SK-N-SH (cell line): Measurements from ENCODE around the gene YDJC. TPM values are rescaled to one million over a fixed set of nuclear protein-coding genes. Genes with fewer than 3 reads are reported as not detected.

Source experiments
- CTCF ChIA-PET: fragments of 300-600, 350-600 bp; formaldehyde crosslinking; extraction: SDS; loops from one replicate; lab custom pipeline; 2021; lab: Yijun Ruan, JAX
- POLR2A ChIA-PET: fragments of 350-600 bp; sonication (Branson Sonifier 250); formaldehyde crosslinking; extraction: SDS; loops from one replicate; lab custom pipeline; 2020; ENCODE audit warnings: antibody characterized with exemption, inconsistent platforms; lab: Yijun Ruan, JAX
- DNase-seq: peaks from one replicate; pipeline ENCODE4 v3.0.0; 2012
- H2AFZ ChIP-seq: fragments of 200-600 bp; sonication (generic); 2 replicates; pipeline ENCODE4 v1.8.1; 2016; ENCODE audit warnings: antibody characterized with exemption, mild to moderate bottlenecking, low read depth
- H3F3A ChIP-seq: fragments of 200-600 bp; sonication (generic); replicated peaks from 2 replicates; pipeline ENCODE3; 2016; ENCODE audit warnings: antibody characterized with exemption, mild to moderate bottlenecking; ENCODE audit not compliant: insufficient read depth
- H3K27ac ChIP-seq, 2 experiments: fragments of 200-500 bp in 1 of 2; fragments of 200-600 bp in 1 of 2; sonication (Bioruptor generic) in 1 of 2; sonication (generic), shearing (Covaris generic) in 1 of 2; 2 replicates each; pipeline versions ENCODE4 v1.5.1 to v1.6.1; 2014 to 2016; ENCODE audit warnings: low read depth in 2 of 2, inconsistent platforms in 1 of 2, low read length in 1 of 2, mild to moderate bottlenecking in 1 of 2, mixed read lengths in 1 of 2
- H3K27me3 ChIP-seq: fragments of 200-600 bp; sonication (generic), shearing (Covaris generic); 2 replicates; pipeline ENCODE4 v1.6.1; 2016; ENCODE audit warnings: mixed run types; ENCODE audit not compliant: insufficient read depth
- H3K36me3 ChIP-seq, 2 experiments: fragments of 200-500 bp in 1 of 2; fragments of 200-600 bp in 1 of 2; sonication (Bioruptor generic) in 1 of 2; sonication (generic) in 1 of 2; replicated peaks in 1 of 2; 2 replicates each; pipeline versions ENCODE3 to v1.5.1; 2014 to 2016; ENCODE audit warnings: low read length in 1 of 2, mild to moderate bottlenecking in 1 of 2; ENCODE audit not compliant: insufficient read depth in 2 of 2, control insufficient read depth in 1 of 2
- H3K4me1 ChIP-seq, 2 experiments: fragments of 200-500 bp in 1 of 2; fragments of 200-600 bp in 1 of 2; sonication (Bioruptor generic) in 1 of 2; sonication (generic), shearing (Covaris generic) in 1 of 2; 2 replicates each; pipeline versions ENCODE4 v1.5.1 to v1.6.1; 2014 to 2016; ENCODE audit warnings: low read depth in 1 of 2, low read length in 1 of 2, mixed run types in 1 of 2; ENCODE audit not compliant: insufficient read depth in 2 of 2, control insufficient read depth in 1 of 2
- H3K4me2 ChIP-seq: fragments of 200-600 bp; sonication (generic), shearing (Covaris generic); 2 replicates; pipeline ENCODE4 v1.6.1; 2017; ENCODE audit warnings: mixed run types
- H3K4me3 ChIP-seq, 2 experiments: fragments of 200-500 bp in 1 of 2; fragments of 200-600 bp in 1 of 2; sonication (Bioruptor generic) in 1 of 2; sonication (generic), shearing (Covaris generic) in 1 of 2; 2 replicates each; pipeline versions ENCODE4 v1.5.1 to v1.8.1; 2014 to 2016; ENCODE audit warnings: low read depth in 2 of 2, inconsistent platforms in 1 of 2, low read length in 1 of 2, mild to moderate bottlenecking in 1 of 2, mixed read lengths in 1 of 2, moderate library complexity in 1 of 2
- H3K79me2 ChIP-seq: fragments of 200-600 bp; sonication (generic); 2 replicates; pipeline ENCODE4 v1.8.1; 2017; ENCODE audit warnings: mild to moderate bottlenecking; ENCODE audit not compliant: insufficient read depth
- H3K9ac ChIP-seq: fragments of 200-600 bp; sonication (generic); 2 replicates; pipeline ENCODE4 v1.6.1; 2017; ENCODE audit warnings: mixed run types
- H3K9me2 ChIP-seq: fragments of 200-600 bp; sonication (generic); 2 replicates; pipeline ENCODE4 v1.6.1; 2017; ENCODE audit warnings: mixed run types
- H3K9me3 ChIP-seq: fragments of 200-600 bp; sonication (generic); 2 replicates; pipeline ENCODE4 v1.6.1; 2017; ENCODE audit warnings: mixed run types, mild to moderate bottlenecking, moderate library complexity
- H4K20me1 ChIP-seq: fragments of 200-600 bp; sonication (generic); 2 replicates; pipeline ENCODE4 v1.6.1; 2017; ENCODE audit warnings: mild to moderate bottlenecking, mixed run types; ENCODE audit not compliant: insufficient read depth
- ELF1 ChIP-seq: IDR thresholded peaks from 2 replicates; pipeline ENCODE4 v1.4.0; 2012
- FOXJ3 ChIP-seq: sonication (generic); formaldehyde crosslinking; IDR thresholded peaks from 2 replicates; pipeline ENCODE4 v1.5.1; 2020; ENCODE audit warnings: mild to moderate bottlenecking, missing genetic modification reagents
- FOXM1 ChIP-seq: IDR thresholded peaks from 2 replicates; pipeline ENCODE4 v1.4.0; 2012; ENCODE audit warnings: low read depth, mild to moderate bottlenecking
- GABPA ChIP-seq: IDR thresholded peaks from 2 replicates; pipeline ENCODE4 v1.4.0; 2012; ENCODE audit warnings: low read depth, mild to moderate bottlenecking
- IRF3 ChIP-seq: fragments of 150-350 bp; IDR thresholded peaks from 2 replicates; pipeline ENCODE4 v1.6.1; 2016; ENCODE audit warnings: mild to moderate bottlenecking, low read depth, low read length
- JUND ChIP-seq: IDR thresholded peaks from 2 replicates; pipeline ENCODE4 v1.4.0; 2012
- MAX ChIP-seq: IDR thresholded peaks from 2 replicates; pipeline ENCODE4 v1.4.0; 2012; ENCODE audit warnings: low read depth
- MXI1 ChIP-seq: IDR thresholded peaks from 2 replicates; pipeline ENCODE4 v1.6.1; 2012; ENCODE audit warnings: mild to moderate bottlenecking, low read depth, low read length, improper control_type of control experiment
- NFIC ChIP-seq: IDR thresholded peaks from 2 replicates; pipeline ENCODE4 v1.4.0; 2012; ENCODE audit warnings: borderline replicate concordance
- NRF1 ChIP-seq: IDR thresholded peaks from 2 replicates; pipeline ENCODE4 v1.6.1; 2012; ENCODE audit warnings: low read depth, mild to moderate bottlenecking, low read length
- RAD21 ChIP-seq: IDR thresholded peaks from 2 replicates; pipeline ENCODE4 v1.6.1; 2012; ENCODE audit warnings: mild to moderate bottlenecking, low read length
- RCOR1 ChIP-seq: fragments of 150-350 bp; IDR thresholded peaks from 2 replicates; pipeline ENCODE4 v1.6.1; 2017; ENCODE audit warnings: antibody characterized with exemption, low read length
- RFX5 ChIP-seq: IDR thresholded peaks from 2 replicates; pipeline ENCODE4 v1.6.1; 2012; ENCODE audit warnings: mild to moderate bottlenecking, improper control_type of control experiment, low read length
- RXRA ChIP-seq: IDR thresholded peaks from 2 replicates; pipeline ENCODE4 v1.4.0; 2012; ENCODE audit warnings: low read depth, mild to moderate bottlenecking, borderline replicate concordance
- SIN3A ChIP-seq: IDR thresholded peaks from 2 replicates; pipeline ENCODE4 v1.6.1; 2012; ENCODE audit warnings: low read depth, mild to moderate bottlenecking, low read length, moderate library complexity, borderline replicate concordance
- TCF12 ChIP-seq: IDR thresholded peaks from 2 replicates; pipeline ENCODE4 v1.4.0; 2012
- USF1 ChIP-seq: IDR thresholded peaks from 2 replicates; pipeline ENCODE4 v1.4.0; 2012; ENCODE audit warnings: low read depth, borderline replicate concordance
- USF2 ChIP-seq: fragments of 150-350 bp; IDR thresholded peaks from 2 replicates; pipeline ENCODE4 v1.6.1; 2017; ENCODE audit warnings: antibody characterized with exemption, low read length, low read depth, borderline replicate concordance
- YY1 ChIP-seq: IDR thresholded peaks from 2 replicates; pipeline ENCODE4 v1.4.0; 2012; ENCODE audit warnings: low read depth, mild to moderate bottlenecking
- ZBTB33 ChIP-seq: IDR thresholded peaks from 2 replicates; pipeline ENCODE4 v1.4.0; 2012; ENCODE audit warnings: low read depth, borderline replicate concordance
- WGBS: methylation state at CpG from one replicate; pipeline ENCODE4 v1.1.6; 2017; ENCODE audit warnings: low lambda C conversion rate; 5-methylcytosine and 5-hydroxymethylcytosine counted together
- polyA plus RNA-seq, 3 experiments: library from polyadenylated mRNA; depleted of rRNA; stranded (reverse); fragments of >200 nt; gene quantifications; 2 replicates each; pipeline ENCODE4 v1.2.3, GENCODE V29; 2012

Gene YDJC
- polyA plus RNA-seq, 1 of the 3 experiments (the other 2 are of a cell fraction): 37.4 TPM

- H3K9me2 ChIP-seq: no peaks in the 10 kb centered on the region
- no peaks in the 10 kb centered on the region for H4K20me1 ChIP-seq
- H3K36me3 ChIP-seq: no peaks in the 10 kb centered on the region
- H3F3A ChIP-seq: peaks cover 11% of the 10 kb centered on the region
- H3K9me3 ChIP-seq: no peaks in the 10 kb centered on the region
- H3K27me3 ChIP-seq: no peaks in the 10 kb centered on the region
- no peak overlapping the region for H2AFZ ChIP-seq
- H3K9ac ChIP-seq: no peak overlapping the region
- TF ChIP-seq RFX5: no peak
- TF ChIP-seq YY1: no peak
- TF ChIP-seq RAD21: no peak
- no peak for TF ChIP-seq JUND
- no peak for TF ChIP-seq MXI1
- no peak for TF ChIP-seq IRF3
- no peak for TF ChIP-seq ELF1
- TF ChIP-seq RCOR1: no peak
- TF ChIP-seq, all 33 proteins: peak for 0
- 86% methylated on average over 16 of the region's 17 CpGs for WGBS
- Histone ChIP-seq H3K4me3 (no peak overlapping the region), H3K4me2 (no peak overlapping the region), H3K27ac (no peak overlapping the region), H3K4me1 (peaks cover 5 to 8% of the 10 kb centered on the region in 2 experiments; a peak in 2 of 4 replicates), H3K79me2 (no peaks in the 10 kb centered on the region)
- ChIA-PET POLR2A (no interaction called here), CTCF (interaction anchor here (1.2 to 8.3 kb wide), 3 partner anchors 10 to 12 kb away, joined by 3 to 145 read pairs (median 7); partner anchors contain the start of genes CCDC116 and YDJC)
- DNase-seq: no peak
Measured at GRCh38 chr22:21636629-21637218, 6.9 kb upstream of the YDJC start.

- Histone ChIP-seq H3K9ac (no peak overlapping the region), H2AFZ (no peak overlapping the region), H3K27me3 (no peaks in the 10 kb centered on the region), H3K27ac (no peak overlapping the region), H3F3A (peaks cover 5% of the 10 kb centered on the region), H3K9me2 (no peaks in the 10 kb centered on the region), H3K36me3 (no peaks in the 10 kb centered on the region), H3K79me2 (no peaks in the 10 kb centered on the region), H3K4me2 (no peak overlapping the region), H3K9me3 (no peaks in the 10 kb centered on the region), H4K20me1 (no peaks in the 10 kb centered on the region), H3K4me1 (peaks cover 0 to 2% of the 10 kb centered on the region in 2 experiments; a peak in 1 of 4 replicates), H3K4me3 (no peak overlapping the region)
- WGBS: 57% methylated on average over 9 of the region's 15 CpGs
- CTCF ChIA-PET: interaction anchor here (1.2 to 8.3 kb wide), 4 partner anchors 9 to 13 kb away, joined by 3 to 145 read pairs (median 10); partner anchors contain the start of genes CCDC116 and YDJC
- no peak for DNase-seq
- POLR2A ChIA-PET: no interaction called here
- no peak for TF ChIP-seq IRF3
- TF ChIP-seq NRF1: no peak
- TF ChIP-seq FOXJ3 (CRISPR knock-in tag): no peak
- no peak for TF ChIP-seq USF1
- no peak for TF ChIP-seq MAX
- TF ChIP-seq MXI1: no peak
- TF ChIP-seq ZBTB33: no peak
- TF ChIP-seq USF2: no peak
- TF ChIP-seq TCF12: no peak
- no peak for TF ChIP-seq NFIC
- no peak for TF ChIP-seq RCOR1
- no peak for TF ChIP-seq RXRA
- no peak for TF ChIP-seq RAD21
- TF ChIP-seq FOXM1: no peak
- no peak for TF ChIP-seq SIN3A
- TF ChIP-seq GABPA: no peak
Measured at GRCh38 chr22:21635771-21636510, 6.1 kb upstream of the YDJC start.
